K562 (cell line): ENCODE results near the gene ZBTB16. TPM values are rescaled to one million over a fixed set of nuclear protein-coding genes. Genes with fewer than 3 reads are reported as not detected.

ENCODE experiments used
- ATAC-seq: fragments of 200-7000 bp; cut with Tn5 transposase; 3 replicates; pipeline ENCODE4 v1.9.1; 2020; ENCODE audit warnings: moderate library complexity
- BruUV-seq: library from RNA; stranded (reverse); fragments of 400-500 nt; replicated peaks from 2 replicates; lab custom pipeline; 2021; lab: Mats Ljungman, UMichigan
- CTCF ChIA-PET: fragments of 300-600 bp; formaldehyde crosslinking; extraction: SDS; loops from one replicate; lab custom pipeline; 2021; ENCODE audit warnings: low intra/inter-chr PET ratio; lab: Yijun Ruan, JAX
- POLR2A ChIA-PET: fragments of 300-600, 350-650 bp; sonication (Branson Sonifier 250); formaldehyde crosslinking; extraction: SDS; loops from one replicate; lab custom pipeline; 2021; ENCODE audit warnings: antibody characterized with exemption, inconsistent platforms; lab: Yijun Ruan, JAX
- DNase-seq, 4 experiments: peaks; one replicate each; pipeline versions ENCODE4 v3.0.0 to v3.0.0-alpha.2; 2011 to 2018; ENCODE audit warnings: low spot score in 3 of 4, mixed read lengths in 3 of 4; ENCODE audit errors: extremely low read depth in 1 of 4
- FAIRE-seq: peaks from 2 replicates; lab custom pipeline; 2011; peaks lifted over from hg19 to GRCh38; lab: Jason Lieb, UNC
- H2AFZ ChIP-seq: 2 replicates; pipeline ENCODE4 v1.6.0; 2011; ENCODE audit warnings: low read depth, low read length, control low read depth, inconsistent platforms
- H3K27ac ChIP-seq: fragments of 200-600 bp; 3 replicates; pipeline ENCODE4 v1.8.0; 2011; ENCODE audit warnings: low read depth, mild to moderate bottlenecking, control low read depth, inconsistent platforms, low read length, moderate library complexity, mixed read lengths; ENCODE audit errors: extremely low read depth
- H3K27me3 ChIP-seq, 2 experiments: fragments of 300-600 bp in 1 of 2; 2 replicates in 1 of 2; 3 replicates in 1 of 2; pipeline versions ENCODE4 v1.6.0 to v1.8.0; 2011; ENCODE audit warnings: inconsistent platforms in 2 of 2, low read length in 2 of 2, mild to moderate bottlenecking in 1 of 2, mixed read lengths in 1 of 2, moderate library complexity in 1 of 2; ENCODE audit not compliant: control insufficient read depth in 2 of 2, insufficient read depth in 2 of 2
- H3K36me3 ChIP-seq: fragments of 300-600 bp; 3 replicates; pipeline ENCODE4 v1.8.0; 2011; ENCODE audit warnings: mild to moderate bottlenecking, low read length, inconsistent platforms; ENCODE audit not compliant: control insufficient read depth, insufficient read depth
- H3K4me1 ChIP-seq, 2 experiments: fragments of 200-600 bp in 1 of 2; replicated peaks in 1 of 2; 2 replicates in 1 of 2; 3 replicates in 1 of 2; pipeline versions ENCODE4 v1.5.1 to v1.8.0; 2011; ENCODE audit warnings: inconsistent platforms in 2 of 2, low read length in 2 of 2, mild to moderate bottlenecking in 1 of 2, mixed read lengths in 1 of 2, moderate library complexity in 1 of 2; ENCODE audit not compliant: control insufficient read depth in 2 of 2, insufficient read depth in 2 of 2
- H3K4me2 ChIP-seq: 2 replicates; pipeline ENCODE4 v1.6.1; 2011; ENCODE audit warnings: low read length, control low read depth, inconsistent platforms, mixed read lengths; ENCODE audit not compliant: insufficient read depth
- H3K4me3 ChIP-seq: fragments of 200-600 bp; sonication (generic), shearing (Covaris generic); 2 replicates; pipeline ENCODE4 v1.5.1; 2016; ENCODE audit warnings: control low read depth, inconsistent platforms
- H3K79me2 ChIP-seq: fragments of 200-600 bp; 3 replicates; pipeline ENCODE4 v1.8.0; 2011; ENCODE audit warnings: low read length, inconsistent platforms; ENCODE audit not compliant: control insufficient read depth, insufficient read depth
- H3K9ac ChIP-seq, 2 experiments: 2 replicates each; pipeline versions ENCODE4 v1.6.0 to v1.6.1; 2011; ENCODE audit warnings: low read depth in 2 of 2, low read length in 2 of 2, control low read depth in 1 of 2, inconsistent platforms in 1 of 2, mild to moderate bottlenecking in 1 of 2, mixed read lengths in 1 of 2; ENCODE audit not compliant: insufficient read depth in 1 of 2
- H3K9me1 ChIP-seq: one replicate; pipeline ENCODE4 v1.6.0; 2011; ENCODE audit warnings: inconsistent platforms, mild to moderate bottlenecking, low read length, moderate library complexity; ENCODE audit not compliant: control insufficient read depth, insufficient read depth
- H3K9me3 ChIP-seq: replicated peaks from 2 replicates; pipeline ENCODE4 v1.5.1; 2011; ENCODE audit warnings: low read depth, low read length, inconsistent platforms; ENCODE audit not compliant: control insufficient read depth, insufficient read depth
- H4K20me1 ChIP-seq: replicated peaks from 2 replicates; pipeline ENCODE4 v1.6.1; 2011; ENCODE audit warnings: low read length, inconsistent platforms, mixed read lengths; ENCODE audit not compliant: control insufficient read depth, insufficient read depth
- ATF2 ChIP-seq: sonication (generic); formaldehyde crosslinking; IDR thresholded peaks from 2 replicates; pipeline ENCODE4 v1.8.1; 2022; ENCODE audit warnings: missing genetic modification reagents
- ZNF639 ChIP-seq, 2 experiments: fragments of 200-800 bp in 1 of 2; sonication (Bioruptor generic) in 1 of 2; sonication (generic) in 1 of 2; formaldehyde crosslinking in 1 of 2; IDR thresholded peaks in 1 of 2; conservative IDR thresholded peaks in 1 of 2; 2 replicates each; pipeline versions ENCODE4 v1.5.0 to v1.6.1; 2016 to 2020; ENCODE audit warnings: missing compliant biosample characterization in 1 of 2, missing genetic modification characterization in 1 of 2, missing genetic modification reagents in 1 of 2
- WGBS: fragments of 100-300 bp; shearing (Covaris generic); methylation state at CpG from one replicate; pipeline ENCODE4 v1.1.6; 2016; ENCODE audit warnings: low coverage, mixed read lengths; ENCODE audit not compliant: insufficient coverage; ENCODE audit errors: missing lambda C conversion rate; 5-methylcytosine and 5-hydroxymethylcytosine counted together
- in situ Hi-C: fragments of 300-500 bp; cut with MboI; formaldehyde crosslinking; loops from 4 replicates; pipeline ENCODE4 v1.15.0; 2018; ENCODE audit warnings: inconsistent platforms, mixed read lengths
- intact Hi-C: fragments of 100-400 bp; cut with micrococcal nuclease; formaldehyde crosslinking; loops from 2 replicates; pipeline ENCODE4 v1.14.2; 2022
- polyA plus RNA-seq, 8 experiments: library from polyadenylated mRNA; depleted of rRNA in 4 of 8; stranded (reverse) in 5 of 8; unstranded in 3 of 8; fragments of >200 nt; fragmentation: Nextera tagmentation in 2 of 8; fragmentation: Illumina TruSeq in 1 of 8; extraction: Ambion mirVana in 2 of 8; extraction: Trizol in 1 of 8; gene quantifications; 2 replicates each; pipeline versions ENCODE4 v1.2.1 to v1.2.3, GENCODE V29; 2011 to 2014; ENCODE audit warnings: inconsistent platforms in 1 of 8, missing spikeins in 1 of 8
- total RNA-seq, 7 experiments: library from RNA; depleted of rRNA in 6 of 7; stranded (reverse); fragments of >200 nt in 6 of 7; fragmentation: Illumina TruSeq in 2 of 7; extraction: Trizol in 2 of 7; gene quantifications; 2 replicates each; pipeline versions ENCODE4 v1.2.1 to v1.2.3, GENCODE V29; 2011 to 2021; ENCODE audit warnings: low replicate concordance in 1 of 7

The ZBTB16 gene
- total and polyA plus RNA-seq, 9 of the 15 experiments (the other 6 are each of a cell fraction or from before 2014, with no cell fraction given), result 0.06 to 0.40 (median 0.24) TPM; not detected in 4

- Histone ChIP-seq H3K4me3 (no peak overlapping the region), H3K4me2 (no peak overlapping the region), H3K79me2 (no peaks in the 10 kb centered on the region), H3K9me3 (no peaks in the 10 kb centered on the region), H3K36me3 (no peaks in the 10 kb centered on the region), H3K4me1 (peaks cover 9 to 35% of the 10 kb centered on the region in 2 experiments), H3K27me3 (no peaks in the 10 kb centered on the region), H4K20me1 (no peaks in the 10 kb centered on the region), H3K9ac (no peak overlapping the region; a peak in 1 of 4 replicates), H3K9me1 (no peaks in the 10 kb centered on the region), H3K27ac (no peak overlapping the region), H2AFZ (peak overlapping the region; percentile 43)
- DNase-seq (no peak), ATAC-seq (no peak), FAIRE-seq (no peak)
- 61% methylated on average over 5 of the region's 5 CpGs for WGBS
- no TSS peak for BruUV-seq
- ChIA-PET POLR2A (interaction anchor here (1.0 kb wide), 1 partner anchor 29 kb away, joined by 3 read pairs; no protein-coding TSS in a partner anchor), CTCF (no interaction called here)
- TF ChIP-seq ATF2 (CRISPR knock-in tag) (no peak), ZNF639 (CRISPR knock-in tag; conservative IDR thresholded peaks at IDR 0.05 in 1 of 2, IDR thresholded peaks at IDR 0.05 in 1 of 2) (0 out of 4 replicates have a peak, but pooled peaks of 1 of the 2 experiments have one; percentile 27)
- in situ Hi-C loops (no loop called here), intact Hi-C loops (no loop called here)
Observed at GRCh38 chr11:114291381-114291780, 231.9 kb downstream of the ZBTB16 start.
